GM12878 (cell line): ENCODE results near the gene P3H1. TPM values are rescaled to one million over a fixed set of nuclear protein-coding genes. Genes with fewer than 3 reads are reported as not detected.

ENCODE experiments used
- ATAC-seq: fragments of 200-7000 bp; cut with Tn5 transposase; 3 replicates; pipeline ENCODE4 v1.9.1; 2020; ENCODE audit warnings: mild to moderate bottlenecking, moderate library complexity
- BruUV-seq: library from RNA; stranded (reverse); fragments of 400-500 nt; replicated peaks from 2 replicates; lab custom pipeline; 2021; lab: Mats Ljungman, UMichigan
- CTCF ChIA-PET: fragments of 300-600 bp; sonication (Branson Sonifier 250); formaldehyde crosslinking; extraction: SDS; loops from one replicate; lab custom pipeline; 2021; ENCODE audit warnings: inconsistent platforms; lab: Yijun Ruan, JAX
- POLR2A ChIA-PET: fragments of 350-600 bp; formaldehyde crosslinking; extraction: SDS; loops from one replicate; lab custom pipeline; 2021; ENCODE audit warnings: inconsistent platforms; lab: Charles Lee
- RAD21 ChIA-PET: fragments of 300-600 bp; sonication (Branson Sonifier 250); formaldehyde crosslinking; loops from one replicate; lab custom pipeline; 2023; ENCODE audit warnings: antibody characterized with exemption; ENCODE audit not compliant: unreplicated experiment; lab: Charles Lee
- SMC1A ChIA-PET: fragments of 300-600 bp; sonication (Branson Sonifier 250); formaldehyde crosslinking; loops from one replicate; lab custom pipeline; 2023; ENCODE audit not compliant: unreplicated experiment, uncharacterized antibody; lab: Charles Lee
- DNase-seq: peaks from one replicate; pipeline ENCODE4 v3.0.0-alpha.2; 2011; ENCODE audit warnings: low read depth, low spot score
- FAIRE-seq: peaks from 3 replicates; lab custom pipeline; 2011; peaks lifted over from hg19 to GRCh38; lab: Jason Lieb, UNC
- H2AFZ ChIP-seq: 2 replicates; pipeline ENCODE4 v1.6.0; 2011; ENCODE audit warnings: low read depth, low read length, control low read depth; ENCODE audit not compliant: control insufficient read depth
- H3K27ac ChIP-seq: 2 replicates; pipeline ENCODE4 v1.5.1; 2011; ENCODE audit warnings: control low read depth; ENCODE audit not compliant: control insufficient read depth, insufficient read depth
- H3K27me3 ChIP-seq, 2 experiments: replicated peaks in 1 of 2; 2 replicates each; pipeline versions ENCODE4 v1.6.0 to v1.6.1; 2011; ENCODE audit warnings: low read length in 1 of 2; ENCODE audit not compliant: control insufficient read depth in 2 of 2, insufficient read depth in 2 of 2
- H3K36me3 ChIP-seq, 2 experiments: 2 replicates each; pipeline ENCODE4 v1.5.1; 2011; ENCODE audit warnings: low read length in 1 of 2; ENCODE audit not compliant: control insufficient read depth in 2 of 2, insufficient read depth in 2 of 2
- H3K4me1 ChIP-seq: 2 replicates; pipeline ENCODE4 v1.6.1; 2011; ENCODE audit warnings: mild to moderate bottlenecking, low read length, moderate library complexity, mixed read lengths; ENCODE audit not compliant: control insufficient read depth, insufficient read depth
- H3K4me2 ChIP-seq: 2 replicates; pipeline ENCODE4 v1.6.0; 2011; ENCODE audit warnings: control low read depth; ENCODE audit not compliant: control insufficient read depth, insufficient read depth
- H3K4me3 ChIP-seq: fragments of 200-600 bp; sonication (generic); 2 replicates; pipeline ENCODE4 v1.5.1; 2016
- H3K79me2 ChIP-seq: 2 replicates; pipeline ENCODE4 v1.6.0; 2011; ENCODE audit warnings: low read length; ENCODE audit not compliant: control insufficient read depth, insufficient read depth
- H3K9ac ChIP-seq: 2 replicates; pipeline ENCODE4 v1.8.0; 2011; ENCODE audit warnings: low read length, control low read depth, mixed read lengths; ENCODE audit not compliant: control insufficient read depth, insufficient read depth
- H3K9me3 ChIP-seq: replicated peaks from 3 replicates; pipeline ENCODE4 v1.5.1; 2011; ENCODE audit warnings: mild to moderate bottlenecking, low read length; ENCODE audit not compliant: control insufficient read depth, insufficient read depth
- H4K20me1 ChIP-seq: 2 replicates; pipeline ENCODE4 v1.6.0; 2011; ENCODE audit not compliant: control insufficient read depth, insufficient read depth
- CREB1 ChIP-seq: IDR thresholded peaks from 2 replicates; pipeline ENCODE4 v1.6.1; 2012; ENCODE audit warnings: low read depth, mild to moderate bottlenecking, inconsistent platforms
- IKZF2 ChIP-seq, 2 experiments: fragments of 450-650 bp; IDR thresholded peaks; 2 replicates each; pipeline ENCODE4 v1.6.1; 2017; ENCODE audit warnings: mild to moderate bottlenecking in 2 of 2, moderate library complexity in 2 of 2
- LARP7 ChIP-seq: fragments of 450-650 bp; IDR thresholded peaks from 2 replicates; pipeline ENCODE4 v1.6.1; 2017; ENCODE audit warnings: mild to moderate bottlenecking
- POLR2A ChIP-seq: IDR thresholded peaks from 2 replicates; pipeline ENCODE4 v1.6.1; 2011; ENCODE audit warnings: low read depth, mild to moderate bottlenecking, low read length
- SMAD5 ChIP-seq: IDR thresholded peaks from 2 replicates; pipeline ENCODE4 v1.6.1; 2016; ENCODE audit warnings: antibody characterized with exemption, low read depth
- TAF1 ChIP-seq: IDR thresholded peaks from 2 replicates; pipeline ENCODE4 v1.6.1; 2011; ENCODE audit warnings: mild to moderate bottlenecking, low read depth, low read length, borderline replicate concordance
- ZNF207 ChIP-seq: fragments of 450-650 bp; IDR thresholded peaks from 2 replicates; pipeline ENCODE4 v1.6.1; 2014; ENCODE audit warnings: antibody characterized with exemption, mild to moderate bottlenecking, borderline replicate concordance
- ZNF384 ChIP-seq: IDR thresholded peaks from 2 replicates; pipeline ENCODE4 v1.6.1; 2012; ENCODE audit warnings: low read depth, mild to moderate bottlenecking, low read length, improper control_type of control experiment, borderline replicate concordance
- ZSCAN29 ChIP-seq: fragments of 450-650 bp; IDR thresholded peaks from 2 replicates; pipeline ENCODE4 v1.6.1; 2017; ENCODE audit warnings: mild to moderate bottlenecking, moderate library complexity
- WGBS: methylation state at CpG from one replicate; pipeline ENCODE4 v1.1.6; 2016; ENCODE audit warnings: low lambda C conversion rate; ENCODE audit not compliant: insufficient replicate concordance, insufficient coverage; ENCODE audit errors: missing lambda C conversion rate; 5-methylcytosine and 5-hydroxymethylcytosine counted together
- in situ Hi-C: fragments of 300-500 bp; cut with MboI; formaldehyde crosslinking; loops from 9 replicates; pipeline ENCODE4 v1.14.3; 2018; ENCODE audit warnings: mixed read lengths
- intact Hi-C: fragments of 100-400 bp; cut with micrococcal nuclease; formaldehyde crosslinking; loops from one replicate; pipeline ENCODE4 v1.14.2; 2022; ENCODE audit not compliant: unreplicated experiment
- polyA plus RNA-seq, 11 experiments: library from polyadenylated mRNA; depleted of rRNA in 4 of 11; unstranded in 6 of 11; stranded (reverse) in 5 of 11; fragments of >200 nt; fragmentation: Nextera tagmentation in 4 of 11; fragmentation: Illumina TruSeq in 1 of 11; extraction: Ambion mirVana in 4 of 11; extraction: Trizol in 1 of 11; gene quantifications; 1 replicate in 1 of 11; 2 replicates in 10 of 11; pipeline versions ENCODE4 v1.2.1 to v1.2.3, GENCODE V29; 2011 to 2016; ENCODE audit warnings: inconsistent platforms in 2 of 11, missing spikeins in 2 of 11, low read depth in 1 of 11
- total RNA-seq, 4 experiments: library from RNA; depleted of rRNA in 3 of 4; stranded (reverse); fragments of >200 nt in 3 of 4; fragmentation: Illumina TruSeq in 1 of 4; extraction: Trizol in 1 of 4; gene quantifications; 2 replicates each; pipeline versions ENCODE4 v1.2.1 to v1.2.3, GENCODE V29; 2013 to 2021
- TF ChIP-seq, protein P1 (sequence below): fragments of 450-650 bp; IDR thresholded peaks from 2 replicates; pipeline ENCODE4 v1.6.1; 2017; ENCODE audit warnings: mild to moderate bottlenecking, low read depth, inconsistent platforms; ENCODE audit not compliant: poor library complexity, severe bottlenecking
- TF ChIP-seq, protein P2 (sequence below): fragments of 450-650 bp; formaldehyde crosslinking; IDR thresholded peaks from 2 replicates; pipeline ENCODE4 v1.4.0; 2022; ENCODE audit warnings: mild to moderate bottlenecking, moderate library complexity

P3H1 gene
- total and polyA plus RNA-seq, 10 of the 15 experiments (the other 5 are each of a cell fraction or from before 2014, with no cell fraction given): 0.72 to 42.4 (median 26.0) TPM

DNA sequence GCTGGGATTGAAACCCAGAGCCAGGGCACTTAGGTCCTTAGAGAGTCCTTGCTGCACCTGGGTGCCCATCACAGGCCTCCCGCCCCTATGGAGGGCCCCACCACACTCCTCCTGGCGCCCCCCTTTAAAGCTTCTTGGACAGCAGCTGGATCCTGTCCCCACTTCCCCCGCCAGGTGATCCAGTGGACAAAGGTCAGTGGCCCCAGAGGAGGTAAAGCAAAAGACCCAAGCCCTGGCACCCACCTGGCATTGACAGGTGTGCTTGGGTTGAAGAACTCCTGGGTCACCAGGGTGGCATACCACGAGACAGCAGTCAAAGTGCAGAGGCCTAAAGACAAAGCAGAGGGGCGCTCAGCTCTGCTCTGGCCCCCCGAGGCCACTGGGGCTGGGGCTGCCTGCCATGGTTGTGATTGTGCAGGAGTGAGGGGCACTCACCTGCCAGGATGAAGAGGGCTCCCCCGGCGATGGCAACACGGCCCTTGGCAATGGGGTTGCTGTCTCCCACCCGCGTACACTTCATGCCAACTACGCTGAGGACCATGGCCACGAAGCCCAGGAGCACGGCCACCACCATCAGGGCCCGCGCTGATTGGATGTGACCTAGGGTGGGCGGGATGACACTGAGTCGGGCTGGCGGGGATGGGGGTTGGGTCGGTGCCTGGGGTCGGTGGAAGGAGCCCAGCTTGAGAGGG, 28.7 kb downstream of the P3H1 start:
- FAIRE-seq: no peak
- Histone ChIP-seq H3K36me3 (no peaks in the 10 kb centered on the region), H3K4me3 (no peak overlapping the region), H3K4me1 (peaks cover 11% of the 10 kb centered on the region), H3K27ac (no peak overlapping the region), H4K20me1 (no peaks in the 10 kb centered on the region), H3K79me2 (no peaks in the 10 kb centered on the region), H2AFZ (no peak overlapping the region), H3K9ac (no peak overlapping the region), H3K9me3 (no peaks in the 10 kb centered on the region), H3K4me2 (no peak overlapping the region), H3K27me3 (no peaks in the 10 kb centered on the region)
- whole genome bisulfite sequencing: 48% methylated on average over 16 of the region's 21 CpGs
- no peak for ATAC-seq
- BruUV-seq: no TSS peak
- ChIA-PET RAD21 (no interaction called here), CTCF (interaction anchor here (0.9 kb wide), 1 partner anchor 58 kb away, joined by 5 read pairs; no protein-coding TSS in a partner anchor), SMC1A (no interaction called here), POLR2A (no interaction called here)
- no peak for DNase-seq
- intact Hi-C loops: no loop called here
- TF ChIP-seq ZNF207 (no peak), ZSCAN29 (no peak), IKZF2 (IDR thresholded peaks at IDR 0.05) (no peak), TAF1 (no peak), ZNF384 (no peak), SMAD5 (no peak), CREB1 (no peak), POLR2A (no peak), LARP7 (no peak)
- TF ChIP-seq, protein P1, sequence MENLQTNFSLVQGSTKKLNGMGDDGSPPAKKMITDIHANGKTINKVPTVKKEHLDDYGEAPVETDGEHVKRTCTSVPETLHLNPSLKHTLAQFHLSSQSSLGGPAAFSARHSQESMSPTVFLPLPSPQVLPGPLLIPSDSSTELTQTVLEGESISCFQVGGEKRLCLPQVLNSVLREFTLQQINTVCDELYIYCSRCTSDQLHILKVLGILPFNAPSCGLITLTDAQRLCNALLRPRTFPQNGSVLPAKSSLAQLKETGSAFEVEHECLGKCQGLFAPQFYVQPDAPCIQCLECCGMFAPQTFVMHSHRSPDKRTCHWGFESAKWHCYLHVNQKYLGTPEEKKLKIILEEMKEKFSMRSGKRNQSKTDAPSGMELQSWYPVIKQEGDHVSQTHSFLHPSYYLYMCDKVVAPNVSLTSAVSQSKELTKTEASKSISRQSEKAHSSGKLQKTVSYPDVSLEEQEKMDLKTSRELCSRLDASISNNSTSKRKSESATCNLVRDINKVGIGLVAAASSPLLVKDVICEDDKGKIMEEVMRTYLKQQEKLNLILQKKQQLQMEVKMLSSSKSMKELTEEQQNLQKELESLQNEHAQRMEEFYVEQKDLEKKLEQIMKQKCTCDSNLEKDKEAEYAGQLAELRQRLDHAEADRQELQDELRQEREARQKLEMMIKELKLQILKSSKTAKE: no peak
- TF ChIP-seq, protein P2, sequence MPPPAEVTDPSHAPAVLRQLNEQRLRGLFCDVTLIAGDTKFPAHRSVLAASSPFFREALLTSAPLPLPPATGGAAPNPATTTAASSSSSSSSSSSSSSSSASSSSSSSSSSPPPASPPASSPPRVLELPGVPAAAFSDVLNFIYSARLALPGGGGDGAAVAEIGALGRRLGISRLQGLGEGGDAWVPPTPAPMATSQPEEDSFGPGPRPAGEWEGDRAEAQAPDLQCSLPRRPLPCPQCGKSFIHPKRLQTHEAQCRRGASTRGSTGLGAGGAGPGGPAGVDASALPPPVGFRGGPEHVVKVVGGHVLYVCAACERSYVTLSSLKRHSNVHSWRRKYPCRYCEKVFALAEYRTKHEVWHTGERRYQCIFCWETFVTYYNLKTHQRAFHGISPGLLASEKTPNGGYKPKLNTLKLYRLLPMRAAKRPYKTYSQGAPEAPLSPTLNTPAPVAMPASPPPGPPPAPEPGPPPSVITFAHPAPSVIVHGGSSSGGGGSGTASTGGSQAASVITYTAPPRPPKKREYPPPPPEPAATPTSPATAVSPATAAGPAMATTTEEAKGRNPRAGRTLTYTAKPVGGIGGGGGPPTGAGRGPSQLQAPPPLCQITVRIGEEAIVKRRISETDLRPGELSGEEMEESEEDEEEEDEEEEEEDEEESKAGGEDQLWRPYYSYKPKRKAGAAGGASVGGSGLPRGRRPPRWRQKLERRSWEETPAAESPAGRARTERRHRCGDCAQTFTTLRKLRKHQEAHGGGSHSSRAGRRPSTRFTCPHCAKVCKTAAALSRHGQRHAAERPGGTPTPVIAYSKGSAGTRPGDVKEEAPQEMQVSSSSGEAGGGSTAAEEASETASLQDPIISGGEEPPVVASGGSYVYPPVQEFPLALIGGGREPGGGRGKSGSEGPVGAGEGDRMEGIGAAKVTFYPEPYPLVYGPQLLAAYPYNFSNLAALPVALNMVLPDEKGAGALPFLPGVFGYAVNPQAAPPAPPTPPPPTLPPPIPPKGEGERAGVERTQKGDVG: no peak
- in situ Hi-C loops: loop anchor here (10.0 kb wide), 1 partner anchor 143 kb away; no protein-coding TSS in a partner anchor
